NCI-H345 (cell line): ENCODE data around the gene NID2.

Experiments used
- DNase-seq: peaks from one replicate; lab custom pipeline; 2025; lab: John Stamatoyannopoulos, UW

Gene NID2

DNA sequence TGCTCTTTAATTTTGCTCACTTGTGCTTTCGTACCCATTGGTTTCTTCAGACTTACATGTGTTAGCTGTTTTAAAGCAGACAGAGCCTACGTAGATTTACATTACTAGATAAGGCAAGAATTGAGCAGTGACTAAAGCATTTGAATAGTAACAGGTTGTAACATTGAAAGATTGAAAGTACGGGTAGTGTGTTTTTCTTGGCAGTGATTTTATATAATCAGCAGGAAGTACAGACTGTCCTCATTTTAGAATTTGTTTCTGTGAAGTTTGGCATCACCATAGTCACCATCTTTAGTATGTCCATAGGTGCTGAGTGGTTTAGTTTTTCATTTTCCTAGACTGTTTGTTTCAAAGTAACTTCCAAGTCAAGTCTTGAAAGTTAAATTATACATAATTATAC lies 65.5 kb downstream of the NID2 start:
- DNase-seq = no peak

DNA sequence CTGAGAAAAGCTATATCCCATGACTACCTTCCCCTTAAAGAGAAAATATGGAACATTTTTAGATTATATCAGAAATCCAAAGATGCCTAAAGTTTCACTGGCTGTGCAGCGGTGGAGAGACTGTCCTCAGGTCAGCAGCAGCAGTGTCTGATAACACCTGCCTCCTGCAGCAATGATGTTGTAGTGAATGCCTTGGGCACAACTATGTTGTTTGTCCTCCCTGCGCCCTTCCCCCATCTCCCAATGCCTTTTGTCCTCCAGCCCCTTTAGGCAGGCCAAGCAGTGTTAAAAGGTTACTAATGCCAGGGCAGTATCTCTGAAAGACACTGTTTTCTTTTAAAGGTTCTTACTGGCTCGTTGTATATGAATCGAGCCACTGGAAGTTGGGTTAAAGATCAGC lies 66.3 kb downstream of the NID2 start:
- no peak for DNase-seq

DNA sequence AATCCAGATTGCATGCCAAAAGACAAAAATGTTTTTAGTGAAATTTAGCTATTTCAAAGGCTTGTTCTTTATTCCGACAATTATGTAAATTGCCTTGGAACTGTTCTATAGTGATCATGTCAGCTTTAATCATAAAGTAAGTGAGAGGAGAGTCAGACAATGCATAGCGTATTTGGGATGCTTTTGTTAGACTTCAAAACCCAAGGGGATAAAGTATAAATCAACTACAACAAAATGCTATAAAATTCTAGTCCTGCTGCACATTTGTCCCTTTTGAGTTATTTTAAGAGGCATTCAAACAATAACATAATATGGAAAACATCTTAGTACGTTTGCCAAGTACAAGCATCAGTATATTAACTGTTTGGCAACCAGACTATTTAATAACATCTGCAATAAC lies 68.2 kb downstream of the NID2 start:
- DNase-seq = no peak

DNA sequence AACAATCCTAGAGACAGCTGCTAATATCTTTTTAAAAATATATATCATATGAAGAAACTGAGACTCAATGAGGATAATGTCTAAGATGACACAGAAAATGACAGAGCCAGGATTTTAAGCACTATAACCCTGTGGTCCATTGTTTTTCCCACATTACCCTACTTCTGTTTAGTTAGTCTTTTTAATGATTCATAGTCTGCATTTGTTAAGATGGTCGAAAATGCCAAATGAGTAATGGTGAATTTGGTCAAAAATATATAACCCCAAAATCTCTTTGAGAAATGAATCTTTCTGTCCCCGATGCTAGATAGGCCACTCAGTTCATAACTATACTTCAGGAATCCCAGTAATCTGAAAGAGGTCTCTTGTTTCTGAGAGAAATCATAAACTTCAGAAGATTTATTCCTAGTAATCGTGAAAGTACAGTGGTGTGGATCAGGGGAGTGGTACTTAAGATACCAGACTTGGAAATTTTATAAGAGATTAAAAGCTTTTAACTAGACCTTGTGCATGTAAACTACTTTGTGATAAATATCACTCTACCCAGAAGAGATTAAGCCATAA lies 68.8 kb downstream of the NID2 start:
- no peak for DNase-seq

DNA sequence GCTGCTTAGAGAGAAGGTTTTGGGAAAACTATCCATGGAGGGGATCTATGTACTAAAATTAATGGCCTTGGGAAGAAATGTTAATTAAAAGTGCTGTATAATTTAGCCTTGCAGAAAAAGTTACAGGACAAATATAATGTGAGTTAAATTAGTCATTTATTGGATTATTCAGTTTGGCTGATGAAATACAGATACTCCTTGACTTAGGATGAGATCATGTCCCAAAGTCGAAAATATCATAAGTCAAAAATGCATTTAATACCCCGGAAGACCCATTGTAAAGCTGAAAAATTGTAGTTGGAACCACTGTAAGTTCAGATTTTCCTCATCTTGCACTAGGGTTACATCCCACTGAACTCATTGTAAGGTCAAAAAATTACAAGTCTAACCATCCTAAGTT lies 69.8 kb downstream of the NID2 start:
- DNase-seq = no peak

DNA sequence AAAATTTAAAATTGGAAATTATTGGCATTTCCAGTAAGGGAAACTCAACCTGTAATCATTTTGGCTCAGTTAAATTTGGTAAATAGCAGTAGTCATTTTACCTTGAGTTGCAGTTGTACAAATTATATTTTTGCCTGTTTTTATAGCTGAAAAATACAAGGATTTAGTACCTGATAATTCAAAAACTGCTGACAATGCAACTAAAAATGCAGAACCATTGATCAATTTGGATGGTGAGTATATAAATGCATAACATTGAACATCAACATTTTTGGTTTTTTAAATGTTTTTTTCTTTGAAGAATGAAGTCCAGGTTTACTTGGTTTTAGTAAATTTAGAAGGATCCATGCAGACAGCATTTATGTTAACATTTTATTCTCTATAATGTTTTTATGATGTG lies 70.5 kb downstream of the NID2 start:
- DNase-seq = no peak

DNA sequence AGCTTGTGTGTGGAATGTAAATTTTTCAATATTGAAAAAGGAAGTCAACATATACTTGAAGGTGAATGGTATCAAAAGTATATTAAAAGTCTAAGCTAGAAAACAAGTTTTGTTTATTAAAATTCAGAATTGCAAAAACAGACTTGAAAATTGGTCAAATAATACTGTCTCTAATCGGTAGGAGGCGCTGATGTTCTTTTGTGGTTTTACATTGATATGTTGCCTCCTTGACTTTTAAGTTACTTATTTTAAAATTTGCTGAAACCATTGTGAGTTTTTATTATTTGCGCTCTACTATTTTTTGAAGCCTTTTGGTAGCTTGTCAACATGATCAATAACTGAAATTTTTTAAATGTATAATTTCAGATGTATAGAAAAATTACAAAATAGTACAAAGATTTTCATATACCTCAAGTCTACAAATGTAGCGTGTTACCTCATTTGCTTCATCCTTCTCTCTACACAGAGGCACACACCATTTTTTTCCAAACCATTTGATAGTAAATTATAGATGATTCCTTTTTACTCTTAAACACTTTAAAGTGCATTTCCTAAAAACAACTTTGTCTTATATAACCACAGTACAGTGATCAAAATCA lies 72.6 kb downstream of the NID2 start:
- no peak for DNase-seq

DNA sequence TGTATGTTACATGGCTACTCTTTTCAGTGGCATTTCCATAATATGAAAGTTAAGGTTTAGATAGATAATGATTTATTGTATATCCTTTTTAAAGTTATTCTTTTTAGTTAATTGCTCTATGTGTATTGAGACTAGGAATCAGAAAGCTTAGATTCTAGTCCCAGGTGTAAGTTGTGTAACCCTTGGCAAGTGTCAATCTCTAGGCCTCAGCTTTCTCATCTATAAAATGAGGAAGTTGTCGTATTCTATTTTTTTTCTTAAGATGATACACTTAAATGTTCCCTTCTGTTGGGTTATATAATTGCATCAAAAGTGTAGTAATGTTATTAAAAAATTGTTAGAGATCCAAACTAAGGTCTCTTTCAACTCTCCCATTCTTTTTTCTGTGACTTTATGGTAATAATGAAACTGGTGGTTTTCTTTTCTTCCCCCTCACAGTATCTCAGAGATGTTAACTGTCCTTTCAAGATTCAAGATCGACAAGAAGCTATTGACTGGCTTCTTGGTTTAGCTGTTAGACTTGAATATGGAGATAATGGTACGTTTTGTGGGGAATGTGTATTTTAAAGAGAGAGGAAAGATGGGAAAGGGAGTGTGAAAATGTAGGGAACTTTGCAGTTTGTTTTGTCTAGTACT lies 75.5 kb downstream of the NID2 start:
- no peak for DNase-seq

DNA sequence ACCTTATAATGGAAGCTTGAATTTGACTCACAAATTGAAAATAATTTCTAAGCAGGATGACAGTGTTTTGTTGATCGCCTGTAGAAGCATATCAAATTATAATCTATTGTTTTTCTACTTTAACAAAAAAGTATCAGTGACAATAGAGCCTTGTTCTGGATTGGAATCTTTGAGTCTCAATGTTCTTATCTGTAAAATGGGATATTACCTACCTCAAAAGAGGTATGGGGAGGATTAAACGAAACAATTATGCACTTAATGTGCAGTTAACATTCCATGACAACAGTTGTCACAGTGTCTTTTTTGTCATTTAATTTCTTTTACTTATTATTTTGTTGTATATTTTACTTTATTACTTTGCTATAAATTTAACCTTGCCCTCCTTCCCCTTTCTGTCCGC lies 78.4 kb downstream of the NID2 start:
- DNase-seq = no peak

DNA sequence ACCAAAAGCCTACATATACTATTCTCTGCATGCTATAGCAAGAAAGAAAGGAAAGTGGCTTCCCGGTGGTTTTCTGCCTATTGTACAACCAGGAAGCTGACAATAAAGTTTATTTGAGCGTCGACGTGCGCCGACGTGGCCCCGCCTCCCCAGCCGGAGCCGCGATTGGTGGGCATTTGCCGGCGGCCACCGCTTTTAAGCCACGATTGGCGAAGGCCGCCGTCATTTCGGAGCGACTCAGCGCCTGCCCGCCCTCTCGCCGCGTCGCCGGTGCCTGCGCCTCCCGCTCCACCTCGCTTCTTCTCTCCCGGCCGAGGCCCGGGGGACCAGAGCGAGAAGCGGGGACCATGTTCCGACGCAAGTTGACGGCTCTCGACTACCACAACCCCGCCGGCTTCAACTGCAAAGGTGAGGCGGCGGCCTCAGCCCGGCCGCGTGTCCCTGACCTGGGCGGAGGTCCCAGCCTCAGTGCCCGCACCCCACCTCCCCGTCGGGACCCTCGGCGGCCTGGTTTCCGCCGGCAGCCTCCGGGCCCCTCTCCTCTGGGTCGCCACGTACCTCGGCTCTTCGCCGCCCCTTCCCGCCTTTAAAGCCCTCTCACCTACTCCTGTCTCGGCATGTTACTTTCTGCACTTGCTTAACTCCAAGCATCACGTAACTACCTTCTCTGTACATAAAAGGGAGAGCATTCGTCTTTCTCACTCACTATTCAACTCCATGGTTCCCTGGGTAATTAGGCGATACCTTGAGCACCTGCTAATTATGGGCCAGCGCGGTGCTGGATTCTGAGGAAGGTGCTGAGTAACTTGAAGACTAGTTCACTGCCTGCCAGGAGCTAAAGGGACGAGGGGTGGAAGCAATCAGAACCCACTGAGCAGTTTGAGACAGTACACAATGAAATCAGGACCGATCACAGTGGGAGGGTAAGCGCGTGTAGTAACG lies 79.3 kb downstream of the NID2 start, which contains the start of gene RTRAF:
Gene RTRAF, plus strand, starts transcription at position 254 of the 942 bp plus-strand sequence. Its CDS starts 94 bp downstream, at position 348.
- peak; percentile 94 for DNase-seq

DNA sequence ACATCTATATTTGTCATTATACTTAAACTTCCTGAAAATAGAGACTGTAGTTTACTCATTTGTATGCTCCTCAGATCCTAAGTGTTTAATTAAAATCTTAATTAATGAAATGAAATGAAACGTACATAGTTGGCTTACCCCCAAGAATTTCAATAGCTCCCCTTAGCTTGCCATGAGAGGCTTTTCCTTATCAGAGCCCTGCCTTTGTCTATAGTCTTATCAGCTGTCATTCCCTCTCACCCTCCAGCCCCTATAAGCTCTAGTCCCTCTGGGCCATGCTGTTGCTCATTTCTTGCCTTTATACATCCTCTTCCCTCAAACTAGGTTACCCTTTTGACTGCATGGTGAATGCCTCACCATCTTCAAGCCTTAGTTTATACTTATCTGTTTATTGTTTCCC lies 80.6 kb downstream of the NID2 start:
- no peak for DNase-seq

DNA sequence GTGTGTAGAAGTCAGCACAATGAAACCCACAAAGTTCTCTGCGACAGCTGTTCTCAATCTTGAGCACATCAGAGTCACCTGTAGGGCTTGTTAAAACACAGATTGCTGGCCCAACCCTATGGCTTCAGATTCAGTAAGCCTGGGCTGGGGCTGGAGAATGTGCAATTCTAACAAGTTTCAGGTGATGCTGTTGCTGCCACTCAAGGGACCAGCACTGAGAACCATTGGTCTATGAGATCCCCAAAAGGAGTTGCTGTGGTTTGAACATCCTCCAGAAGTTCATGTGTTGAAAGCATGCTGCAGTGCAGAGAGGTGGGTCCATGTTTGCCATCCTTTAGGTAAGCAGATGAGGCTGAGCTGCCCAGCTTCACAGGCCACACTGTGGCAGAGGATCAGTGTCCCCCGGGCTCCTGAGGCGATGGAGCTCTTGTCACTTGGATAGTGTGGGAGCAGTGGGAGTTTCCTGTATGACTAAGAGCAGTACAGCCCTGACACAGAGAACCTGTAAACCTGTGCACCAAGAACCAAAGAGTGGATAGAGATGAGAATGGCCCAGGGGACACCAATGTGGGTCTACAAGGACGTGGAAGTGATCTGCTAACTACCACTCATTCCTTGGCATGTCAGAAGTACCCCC lies 87.5 kb downstream of the NID2 start:
- no peak for DNase-seq

DNA sequence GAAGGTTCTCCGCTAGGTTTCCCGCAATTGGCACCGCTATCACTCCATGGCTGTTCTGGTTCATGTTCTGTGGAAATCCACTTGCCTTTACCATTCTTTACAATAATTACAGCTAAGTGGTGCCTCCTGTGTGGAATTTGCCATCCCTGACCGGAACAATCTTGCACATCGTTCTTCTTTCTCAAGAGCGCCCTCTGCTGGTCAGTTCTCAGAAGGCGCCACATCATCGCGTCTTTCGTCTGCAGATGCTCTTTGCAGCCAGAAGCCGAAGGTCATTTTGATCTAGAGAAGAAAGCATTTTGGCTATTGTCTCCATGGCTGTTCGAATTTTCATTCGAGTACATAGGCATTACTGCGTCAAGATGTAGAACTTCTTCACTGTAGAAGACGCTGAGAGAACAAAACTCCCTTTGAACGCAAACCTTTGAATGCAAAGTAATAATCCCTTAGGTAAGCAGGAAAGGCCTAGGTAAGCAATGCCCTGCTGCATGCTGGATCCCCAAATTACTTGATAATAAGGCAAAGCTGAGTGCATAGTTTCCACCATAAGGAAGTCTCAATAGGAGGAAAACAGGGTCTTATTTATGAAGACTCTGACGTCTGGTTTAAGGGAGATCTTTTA lies 89.7 kb downstream of the NID2 start:
- peak; percentile 76 for DNase-seq

DNA sequence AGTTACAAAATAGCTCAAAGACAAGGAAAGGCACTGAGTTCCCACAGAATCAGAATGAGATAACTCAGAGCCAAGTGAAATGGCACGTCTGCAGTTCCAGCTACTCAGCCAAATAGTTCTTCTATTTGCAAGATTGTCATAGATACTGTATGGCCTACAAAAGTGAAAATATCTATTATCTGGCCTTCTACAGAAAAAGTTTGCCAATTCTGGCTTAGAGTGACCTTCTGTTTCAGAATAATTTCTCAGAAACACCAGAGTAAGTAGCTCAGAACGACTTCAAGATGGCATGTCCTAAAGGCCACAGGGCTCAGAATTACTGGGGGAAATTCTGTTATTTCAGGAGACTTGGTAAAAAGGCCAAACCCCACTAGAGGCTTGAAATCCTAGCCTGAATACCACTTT lies 90.2 kb downstream of the NID2 start:
- DNase-seq = no peak

DNA sequence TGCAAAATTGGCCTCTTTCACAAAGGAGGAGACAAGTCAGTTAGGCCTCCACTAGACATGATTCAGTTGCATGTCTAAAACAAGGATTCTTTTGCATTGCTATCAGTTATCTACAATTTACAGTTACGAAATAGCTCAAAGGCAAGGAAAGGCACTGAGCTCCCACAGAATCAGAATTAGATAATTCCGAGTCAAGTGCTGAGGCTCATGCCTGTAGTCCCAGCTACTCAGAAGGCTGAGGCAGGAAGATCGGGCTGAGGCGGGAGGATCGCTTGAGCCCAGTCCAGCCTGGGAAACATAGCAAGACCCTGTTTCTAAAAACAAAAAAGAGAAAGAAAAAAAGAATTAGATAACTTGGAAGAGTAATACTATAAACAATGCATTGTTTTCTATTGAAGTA lies 91.8 kb downstream of the NID2 start:
- DNase-seq = no peak

DNA sequence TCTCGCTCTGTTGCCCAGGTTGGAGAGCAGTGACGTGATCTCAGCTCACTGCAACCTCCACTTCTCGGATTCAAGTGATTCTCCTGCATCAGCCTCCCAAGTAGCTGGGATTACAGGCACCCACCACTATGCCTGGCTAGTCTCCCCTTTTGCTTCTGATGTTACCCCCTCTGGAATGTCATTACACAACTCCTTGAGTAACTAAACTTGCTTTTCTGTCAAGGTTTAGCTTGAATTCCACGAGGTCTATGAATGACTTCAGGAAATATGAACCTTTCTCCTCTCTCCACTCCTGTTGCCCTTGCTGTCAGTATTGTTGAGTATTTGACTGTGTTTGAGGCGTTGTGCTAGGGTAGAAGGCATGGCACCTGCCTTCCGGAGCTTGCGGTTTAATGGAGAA lies 96.3 kb downstream of the NID2 start:
- DNase-seq = no peak

DNA sequence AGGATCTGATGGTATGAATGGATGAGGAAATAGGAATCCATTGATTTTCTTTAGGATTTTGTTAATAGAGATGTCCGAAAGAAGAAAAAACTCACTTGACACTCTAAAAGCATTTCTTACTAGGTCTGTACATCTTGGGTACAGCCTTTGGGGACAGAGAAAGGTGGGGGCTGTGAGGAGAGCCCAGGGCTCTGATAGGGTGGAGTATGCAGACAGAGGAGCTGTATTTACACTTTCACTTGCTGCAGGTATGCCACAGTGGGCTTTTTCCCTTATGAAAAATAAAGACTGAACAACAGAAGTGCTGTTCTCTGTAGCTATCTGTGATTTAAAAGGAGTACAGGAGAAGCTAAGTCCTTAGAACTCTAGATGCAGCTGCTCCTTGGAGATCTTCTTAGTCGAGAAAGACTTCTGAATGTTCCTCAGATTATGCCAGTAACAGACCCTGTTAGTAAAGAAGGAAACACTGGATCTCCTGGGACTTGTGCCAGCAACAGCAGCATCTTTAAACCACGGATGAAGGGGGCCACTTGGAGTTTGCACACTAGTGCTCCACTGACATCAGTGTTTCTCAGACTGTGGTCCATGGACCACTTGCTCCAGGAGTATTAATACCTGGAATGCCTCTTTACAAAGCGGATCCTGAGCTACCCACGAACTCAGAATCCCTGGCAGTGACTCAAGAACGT lies 98.9 kb downstream of the NID2 start:
- no peak for DNase-seq

DNA sequence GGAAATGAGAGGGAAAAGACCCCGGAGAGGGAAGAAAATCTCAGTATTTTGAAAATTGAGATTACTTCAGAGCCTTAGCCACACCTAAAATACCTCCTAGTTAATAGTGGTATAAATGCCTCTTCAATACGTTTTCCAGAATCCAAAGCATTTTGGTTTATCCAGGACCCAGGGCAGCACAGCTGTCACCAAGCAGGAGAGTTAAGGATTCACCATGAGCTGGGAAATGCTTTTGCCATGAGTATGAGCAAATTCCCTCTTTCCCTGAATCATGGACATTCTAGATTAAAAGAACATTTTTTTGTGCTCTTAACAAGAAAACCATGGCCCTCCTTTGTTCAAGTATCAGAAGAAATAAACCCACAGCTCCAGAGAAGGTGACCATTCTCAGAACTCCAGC lies 101.3 kb downstream of the NID2 start:
- DNase-seq = no peak

DNA sequence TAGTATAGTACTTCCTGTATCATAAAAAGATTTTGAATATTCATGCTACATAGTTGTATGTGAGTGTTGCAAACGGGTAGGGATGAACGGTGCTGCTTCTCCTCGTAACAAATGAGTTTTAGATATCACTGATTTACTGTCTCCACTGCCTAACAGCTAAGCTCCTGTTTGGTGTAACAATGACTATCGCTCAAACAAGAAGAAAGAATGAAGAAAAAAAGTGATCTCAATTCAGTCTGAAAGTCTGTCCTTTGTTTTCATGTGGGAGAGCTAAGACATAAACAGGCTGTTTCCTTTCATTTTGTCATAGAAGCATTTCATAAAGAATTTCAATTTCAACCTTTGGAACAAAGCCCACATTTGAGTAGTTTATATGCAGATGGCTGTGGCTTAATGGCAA lies 105.6 kb downstream of the NID2 start:
- no peak for DNase-seq

DNA sequence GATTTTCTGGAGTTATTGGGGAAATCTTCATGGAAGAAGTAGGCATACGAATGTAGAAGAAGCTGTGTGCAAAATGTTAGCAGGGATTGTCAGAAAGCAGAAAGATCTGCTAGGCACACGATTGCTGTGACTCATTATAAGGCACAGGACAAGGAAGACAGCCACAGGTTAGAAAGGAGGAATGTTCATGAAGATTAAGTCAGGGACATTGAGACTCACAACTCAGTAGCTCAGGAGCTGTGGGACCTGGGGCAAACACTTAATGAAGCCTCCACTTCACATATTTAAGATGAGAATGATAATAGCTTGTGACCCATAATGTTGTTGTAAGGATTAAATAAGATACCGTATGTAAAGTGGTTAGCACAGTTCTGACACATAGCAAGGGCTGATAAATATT lies 106.1 kb downstream of the NID2 start:
- DNase-seq = no peak

DNA sequence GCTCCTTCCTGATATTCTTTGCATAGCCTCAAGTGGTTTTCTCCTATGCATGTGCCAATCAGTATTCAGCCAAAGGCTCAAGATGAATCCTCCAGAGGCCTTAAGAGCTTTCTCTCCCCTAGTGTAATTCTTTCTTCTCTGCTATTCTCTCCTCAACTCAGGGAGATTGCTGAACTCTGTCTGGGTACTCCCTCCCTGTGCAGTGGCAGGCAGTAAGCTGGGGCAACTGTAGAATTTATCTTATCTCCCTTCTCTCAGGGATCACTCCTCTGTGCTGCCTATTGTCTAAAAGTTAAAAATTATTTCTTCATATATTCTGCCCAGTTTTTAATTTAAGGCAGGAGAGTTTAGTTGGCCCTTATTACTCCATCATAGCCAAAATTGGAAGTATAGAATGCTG lies 108.0 kb downstream of the NID2 start:
- DNase-seq = no peak
